ENCODE results near the gene ALX4. TPM values are rescaled to one million over a fixed set of nuclear protein-coding genes. Genes with fewer than 3 reads are reported as not detected.
A peak's percentile ranks its signal among the peaks of the same experiment; 100 is the strongest.

ALX4 gene
- total and polyA plus RNA-seq, 9 of the 15 experiments (the other 6 are each of a cell fraction or from before 2014, with no cell fraction given) = 0.07 to 1.2 (median 0.33) TPM

- no peak for TF ChIP-seq ZNF75A (CRISPR knock-in tag; IDR thresholded peaks at IDR 0.05)
- no peak for TF ChIP-seq RHOXF2B (CRISPR knock-in tag; conservative IDR thresholded peaks at IDR 0.05)
- no peak for TF ChIP-seq CBX8 (IDR thresholded peaks at IDR 0.05; ENCODE audit: borderline replicate concordance, extremely low read depth, low read depth, low read length, poor library complexity, severe bottlenecking)
- TF ChIP-seq ID3 (CRISPR knock-in tag; IDR thresholded peaks at IDR 0.05) = no peak
- TF ChIP-seq ID3 (tag; IDR thresholded peaks at IDR 0.05) = 0 out of 2 replicates have a peak, but pooled peaks have one; percentile 24
- TF ChIP-seq ATF6 (CRISPR knock-in tag; IDR thresholded peaks at IDR 0.05) = no peak
- TF ChIP-seq HLTF (IDR thresholded peaks at IDR 0.05) = no peak
- TF ChIP-seq LEF1 (IDR thresholded peaks at IDR 0.05) = no peak
- TF ChIP-seq BDP1 (IDR thresholded peaks at IDR 0.05; ENCODE audit: insufficient read depth, insufficient read length) = no peak
- no peak for TF ChIP-seq C11orf30 (IDR thresholded peaks at IDR 0.05; ENCODE audit: low read depth)
- TF ChIP-seq STAG1 (CRISPR knock-in tag; IDR thresholded peaks at IDR 0.05; ENCODE audit: borderline replicate concordance) = peak; percentile 86; the same call in 1 of the 2 replicates
- TF ChIP-seq ZNF655 (CRISPR knock-in tag; IDR thresholded peaks at IDR 0.05) = no peak
- peak; percentile 49; the same call in 1 of the 2 replicates for TF ChIP-seq TFAP4 (CRISPR knock-in tag; IDR thresholded peaks at IDR 0.05; ENCODE audit: borderline replicate concordance)
- no peak for TF ChIP-seq ZNF431 (CRISPR knock-in tag; IDR thresholded peaks at IDR 0.05)
- no peak for TF ChIP-seq RFX5 (IDR thresholded peaks at IDR 0.05; ENCODE audit: low read depth, low read length)
- TF ChIP-seq USF1 (CRISPR knock-in tag; IDR thresholded peaks at IDR 0.05) = no peak
- no peak for TF ChIP-seq GATAD2A (IDR thresholded peaks at IDR 0.05)
- TF ChIP-seq MTA2 (IDR thresholded peaks at IDR 0.05; ENCODE audit: low read depth) = no peak
- no peak for TF ChIP-seq FOS (IDR thresholded peaks at IDR 0.05; ENCODE audit: extremely low read depth, insufficient read length)
- no peak for TF ChIP-seq TEAD2 (tag; IDR thresholded peaks at IDR 0.05)
- TF ChIP-seq GTF3C2 (IDR thresholded peaks at IDR 0.05; ENCODE audit: borderline replicate concordance, extremely low read depth, insufficient read length) = no peak
Observed at GRCh38 chr11:44286268-44286880, 23.6 kb downstream of the ALX4 start (continued).
